Stimulated activated CD8-positive, alpha-beta memory T cell treated with anti-CD3 and anti-CD28 coated beads, Interleukin-12 subunit alpha, Interleukin-12 subunit beta, amount 100 ng/mL, for 4 hours (primary cell): Measurements from ENCODE around the gene ABTB1.

Experiments
- DNase-seq: peaks from one replicate; pipeline ENCODE4 v3.0.0-alpha.2; 2020; ENCODE audit warnings: low read depth

The ABTB1 gene

DNA sequence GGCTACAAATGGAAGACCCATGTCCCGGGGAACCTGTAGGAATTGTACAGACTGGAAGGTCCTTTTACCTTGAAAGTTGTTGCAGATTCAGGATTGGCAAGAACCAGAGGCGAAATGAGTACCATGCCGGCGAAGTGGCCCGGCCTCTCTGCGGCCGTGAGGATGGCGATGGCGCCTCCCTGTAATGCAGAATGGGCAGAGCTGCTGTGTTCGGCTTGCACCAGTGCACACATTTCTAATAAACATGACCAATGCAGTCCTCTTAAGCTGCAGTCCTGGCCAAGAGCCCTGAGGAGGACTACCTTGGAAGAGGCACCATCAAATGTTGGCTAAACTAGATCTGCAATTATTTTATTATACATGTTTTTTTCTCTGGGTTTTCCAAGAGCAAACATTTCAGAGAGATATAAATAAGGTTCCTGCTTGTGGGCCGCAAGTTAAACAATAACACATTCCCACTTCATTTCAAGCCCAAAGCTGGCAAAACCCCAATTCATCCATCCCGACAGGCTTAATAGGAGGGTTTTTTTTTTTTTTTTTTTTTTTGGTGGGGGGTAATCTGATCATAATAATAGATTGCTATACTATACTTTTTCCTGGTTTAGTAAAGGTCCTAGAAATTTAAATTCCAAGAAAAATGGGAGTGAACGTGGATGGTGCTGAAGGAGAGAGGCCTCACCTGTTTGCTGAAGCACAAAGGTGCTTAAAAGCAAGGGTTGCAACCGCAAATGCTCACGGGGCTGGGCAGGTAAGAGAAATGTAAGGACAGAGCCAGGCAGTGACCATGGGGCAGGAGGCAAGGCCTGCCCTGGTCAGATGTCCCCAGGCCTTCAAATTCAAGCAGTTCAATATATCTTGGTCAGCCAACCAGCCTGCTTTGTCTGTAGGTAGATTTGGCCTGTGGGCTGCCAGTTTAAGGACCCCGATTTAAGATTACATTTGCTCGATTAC, 48.5 kb downstream of the ABTB1 start:
- DNase-seq, result no peak

DNA sequence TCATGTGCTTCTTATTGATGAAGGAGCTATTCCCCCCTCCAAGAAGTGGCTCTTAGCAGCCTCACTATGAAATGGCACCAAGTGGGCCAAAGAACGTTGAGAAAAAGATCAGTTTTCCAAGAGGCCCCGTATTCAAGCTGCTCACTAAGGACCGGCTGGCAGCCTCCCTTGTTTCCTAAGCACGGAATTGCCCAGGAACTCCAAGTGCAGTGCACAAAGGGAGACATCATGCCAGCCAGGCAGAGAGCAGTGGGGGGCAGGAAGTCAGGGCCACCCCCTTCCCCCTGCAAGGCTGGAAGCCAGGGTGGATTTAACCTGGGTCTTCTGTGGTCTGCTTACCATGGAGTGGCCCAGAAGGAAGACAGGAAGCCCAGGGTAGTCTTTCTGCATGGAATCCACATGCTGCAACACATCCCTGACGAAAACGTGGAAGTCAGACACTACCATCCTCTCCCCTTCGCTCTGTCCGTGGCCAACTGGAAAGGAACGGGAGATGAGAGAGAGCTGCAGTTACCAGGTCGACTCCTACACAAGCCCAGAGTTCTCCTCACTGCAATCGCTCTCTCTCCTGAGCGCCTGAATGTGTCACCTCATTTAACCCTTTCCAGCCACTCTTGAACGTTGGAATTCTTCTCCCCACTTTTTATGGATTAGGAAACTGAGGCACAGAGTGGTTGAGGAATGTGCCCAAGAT, 49.5 kb downstream of the ABTB1 start:
- DNase-seq, result no peak

DNA sequence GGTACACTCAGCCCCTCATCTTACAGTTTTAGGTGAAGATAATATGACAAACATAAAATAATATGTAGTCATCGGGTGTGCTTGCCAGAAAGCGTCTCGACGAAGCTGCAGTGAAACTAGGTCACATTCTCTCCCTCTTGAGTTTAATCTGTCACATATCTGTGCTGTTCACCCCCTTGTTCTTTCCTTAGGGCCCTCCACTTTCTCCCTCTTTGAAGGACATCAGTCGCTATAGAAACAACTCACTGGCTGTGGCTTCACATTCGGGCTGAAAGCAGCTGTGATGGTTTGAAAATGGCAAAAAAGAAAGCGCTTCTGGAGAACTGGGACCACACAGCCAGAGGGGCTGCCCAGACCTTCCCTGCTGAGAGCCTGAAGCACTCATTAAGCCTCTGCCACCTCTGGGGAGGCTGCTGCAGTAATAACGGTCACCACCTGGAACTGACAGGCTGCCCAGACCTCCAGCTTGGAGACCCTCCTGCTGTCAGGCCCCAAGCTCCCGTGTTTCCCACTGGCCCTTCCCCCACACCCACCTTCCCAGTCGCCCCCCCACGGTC, 50.3 kb downstream of the ABTB1 start:
- DNase-seq, result no peak

DNA sequence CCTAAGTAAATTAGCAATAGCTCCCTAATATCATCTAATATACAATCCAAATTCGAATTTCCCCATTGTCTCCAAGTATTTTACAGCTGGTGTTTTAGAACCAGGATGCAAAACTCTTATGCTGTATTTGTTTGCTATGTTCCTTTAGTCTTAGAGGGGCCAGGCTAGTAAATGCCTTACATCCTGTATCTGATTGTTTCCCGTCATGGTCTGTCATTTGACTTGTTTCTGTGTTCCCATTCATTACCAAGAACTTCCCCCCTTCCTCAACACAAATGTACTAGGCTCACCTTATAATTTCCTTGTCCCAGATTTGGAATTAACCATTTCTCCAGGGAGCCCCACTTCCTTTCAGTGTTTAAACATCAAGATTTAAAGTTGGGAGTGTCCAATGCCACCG, 54.1 kb downstream of the ABTB1 start:
- no peak for DNase-seq

DNA sequence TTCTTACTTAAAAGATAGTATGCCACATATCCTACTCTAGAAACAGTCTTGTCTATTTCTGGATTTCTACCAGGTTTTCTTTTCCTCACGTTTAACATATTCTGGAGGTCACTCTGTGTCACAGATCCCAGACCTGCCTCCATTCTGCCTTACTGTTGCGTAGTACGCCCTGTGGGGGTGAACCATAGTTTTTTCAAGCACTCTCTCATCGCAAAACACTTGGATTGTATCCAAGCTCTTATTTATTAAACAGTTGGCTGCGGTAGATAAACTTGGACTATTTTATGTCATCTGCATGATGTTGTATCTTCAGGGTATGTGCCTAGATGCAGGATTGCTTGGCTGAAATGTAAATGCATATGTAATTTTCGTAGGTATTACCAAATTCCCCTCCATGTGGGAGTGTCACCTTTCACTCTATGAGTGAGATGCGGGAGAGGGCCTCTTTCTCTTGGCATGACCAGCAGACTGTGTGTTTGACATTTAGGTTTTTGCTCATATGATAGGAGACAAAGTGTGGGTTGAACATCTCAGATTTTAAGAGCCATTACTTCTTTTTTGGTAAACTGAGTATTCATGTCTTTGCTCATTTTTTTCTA, 55.8 kb downstream of the ABTB1 start:
- no peak for DNase-seq

DNA sequence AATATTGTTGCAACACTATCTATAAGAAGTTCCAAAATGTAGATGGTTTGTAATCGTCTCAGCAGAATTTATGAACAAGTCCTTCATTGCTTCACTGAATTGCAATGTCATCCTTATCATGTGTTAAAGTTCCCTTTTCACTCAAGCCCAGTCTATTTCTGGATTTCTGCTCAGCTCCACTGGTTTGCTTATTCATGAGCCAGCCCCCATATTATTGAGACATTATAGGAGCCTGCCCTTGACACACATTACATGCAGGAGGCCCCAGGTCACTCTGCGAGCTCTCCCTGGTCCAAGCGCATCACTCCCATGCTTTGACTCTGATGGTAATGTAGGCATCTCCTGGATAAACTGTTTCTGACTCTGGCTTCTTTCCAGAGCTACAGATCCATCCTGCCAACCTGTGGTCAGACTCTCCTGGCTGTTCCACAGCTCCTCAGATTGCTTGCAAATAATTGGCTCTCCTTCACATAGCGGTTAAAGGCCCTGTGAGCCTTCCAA, 56.9 kb downstream of the ABTB1 start:
- DNase-seq, result no peak

DNA sequence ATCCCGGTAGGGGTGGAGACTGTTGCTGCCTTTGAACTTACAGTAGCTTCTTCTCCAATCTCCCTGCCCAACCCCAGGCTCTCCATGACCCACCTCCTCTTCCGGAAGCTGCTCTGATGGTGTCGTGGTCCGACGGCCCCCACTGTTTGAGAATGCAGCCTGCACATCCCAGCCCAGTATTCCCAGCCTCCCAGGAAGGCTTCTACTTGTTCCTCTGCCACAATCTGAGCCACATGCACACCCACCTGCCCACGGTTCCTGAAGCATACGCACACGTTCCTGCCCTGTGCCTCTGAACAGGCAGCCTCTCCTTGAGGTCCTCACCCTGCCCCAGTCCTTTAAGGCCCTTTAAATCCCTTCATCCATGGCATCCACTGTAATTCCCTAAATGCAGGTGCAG, 57.4 kb downstream of the ABTB1 start:
- DNase-seq, result no peak
